ENCODE results near the gene STK16. TPM values are rescaled to one million over a fixed set of nuclear protein-coding genes. Genes with fewer than 3 reads are reported as not detected.
A peak's percentile ranks its signal among the peaks of the same experiment; 100 is the strongest.

Gene STK16
- total RNA-seq, 2 experiments from 2014 or later, result 31.2 to 31.5 TPM

- peak; percentile 24 for DNase-seq
- ChIA-PET POLR2A (interaction anchor here (0.9 to 3.9 kb wide), 7 partner anchors 8 to 46 kb away, joined by 3 to 66 read pairs (median 19); partner anchors contain the start of genes ANKZF1, ATG9A, DNAJB2 and TUBA4A), CTCF (interaction anchor here (1.9 to 6.3 kb wide), 4 partner anchors 8 to 48 kb away, joined by 8 to 65 read pairs (median 26); partner anchors contain the start of genes ANKZF1, ATG9A, DNAJB2 and TUBA4A)
- ATAC-seq, result no peak
- peaks cover 59% of the 10 kb centered on the region for H3K36me3 Mint-ChIP-seq (ENCODE audit: low read depth)
- H3K27ac Mint-ChIP-seq, result peak overlapping the region; percentile 100
- peaks cover 78% of the 10 kb centered on the region for H3K4me1 Mint-ChIP-seq (ENCODE audit: low read depth)
- H3K4me3 Mint-ChIP-seq, result peak overlapping the region; percentile 99
- H3K27me3 Mint-ChIP-seq (ENCODE audit: low read depth), result no peaks in the 10 kb centered on the region
- H3K9me3 Mint-ChIP-seq (ENCODE audit: insufficient read depth), result no peaks in the 10 kb centered on the region
Measured at GRCh38 chr2:219246559-219246958, 1.3 kb downstream of the STK16 start.

DNA sequence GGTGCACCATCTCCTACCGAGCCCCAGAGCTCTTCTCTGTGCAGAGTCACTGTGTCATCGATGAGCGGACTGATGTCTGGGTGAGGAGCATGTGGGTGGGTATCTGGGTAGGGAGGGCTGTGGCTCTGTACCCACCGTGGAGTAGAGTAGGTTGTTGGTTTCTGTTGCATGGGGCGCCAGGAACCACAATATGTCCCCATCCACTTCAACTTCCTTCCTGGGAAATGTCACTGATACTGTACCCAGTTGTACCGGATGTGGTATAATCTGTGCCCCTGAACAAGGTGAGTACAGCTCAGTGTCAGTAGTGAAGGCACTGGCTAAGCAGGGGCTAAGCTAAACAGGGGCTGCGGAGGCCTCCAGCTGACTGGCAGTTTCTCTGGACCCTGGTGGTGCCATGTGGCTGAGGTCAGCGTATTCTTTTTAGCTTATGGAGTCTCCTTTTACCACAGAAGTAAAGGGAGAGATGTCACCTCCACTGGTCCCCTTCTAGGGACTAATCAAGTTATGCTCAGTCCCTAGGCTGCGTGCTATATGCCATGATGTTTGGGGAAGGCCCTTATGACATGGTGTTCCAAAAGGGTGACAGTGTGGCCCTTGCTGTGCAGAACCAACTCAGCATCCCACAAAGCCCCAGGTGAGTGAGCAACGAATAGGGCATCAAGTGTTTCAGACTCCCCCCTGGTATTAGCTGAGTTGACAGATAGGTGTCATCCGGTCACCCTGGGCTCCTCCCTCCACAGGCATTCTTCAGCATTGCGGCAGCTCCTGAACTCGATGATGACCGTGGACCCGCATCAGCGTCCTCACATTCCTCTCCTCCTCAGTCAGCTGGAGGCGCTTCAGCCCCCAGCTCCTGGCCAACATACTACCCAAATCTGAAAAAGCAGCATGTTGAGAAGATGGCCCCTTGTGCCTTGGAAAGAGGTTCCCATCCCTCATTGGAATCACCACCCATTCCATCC is 2.7 kb downstream of the STK16 start:
- Mint-ChIP-seq H3K9me3 (ENCODE audit: insufficient read depth) (no peaks in the 10 kb centered on the region), H3K4me1 (ENCODE audit: low read depth) (peaks cover 84% of the 10 kb centered on the region)

GRCh38 chr2:219248845-219249202 is 3.5 kb downstream of the STK16 start:
- H3K9me3 Mint-ChIP-seq (ENCODE audit: insufficient read depth), result no peaks in the 10 kb centered on the region
- H3K36me3 Mint-ChIP-seq (ENCODE audit: low read depth), result peaks cover 71% of the 10 kb centered on the region
- ATAC-seq, result no peak
- CTCF ChIA-PET, result interaction anchor here (0.9 to 6.3 kb wide), 13 partner anchors 10 to 89 kb away, joined by 3 to 65 read pairs (median 5); partner anchors contain the start of genes ANKZF1, ATG9A, DNAJB2 and SLC23A3
- POLR2A ChIA-PET, result interaction anchor here (0.8 to 3.6 kb wide), 10 partner anchors 10 to 72 kb away, joined by 3 to 30 read pairs (median 6); partner anchors contain the start of genes ABCB6, ANKZF1, ATG9A and CNPPD1
- H3K4me3 Mint-ChIP-seq, result peak overlapping the region; percentile 99
- no peak for DNase-seq
- peak overlapping the region; percentile 100 for H3K27ac Mint-ChIP-seq
- no peaks in the 10 kb centered on the region for H3K27me3 Mint-ChIP-seq (ENCODE audit: low read depth)
- H3K4me1 Mint-ChIP-seq (ENCODE audit: low read depth), result peaks cover 77% of the 10 kb centered on the region

More for the DNA sequence above, 2.7 kb downstream of the STK16 start:
- Mint-ChIP-seq H3K36me3 (ENCODE audit: low read depth) (peaks cover 72% of the 10 kb centered on the region), H3K27me3 (ENCODE audit: low read depth) (no peaks in the 10 kb centered on the region), H3K27ac (peak overlapping the region; percentile 100), H3K4me3 (peak overlapping the region; percentile 99)
- CTCF ChIA-PET, result interaction anchor here (0.7 to 6.3 kb wide), 13 partner anchors 9 to 93 kb away, joined by 3 to 65 read pairs (median 4); partner anchors contain the start of genes ANKZF1, ATG9A, DNAJB2 and SLC23A3
- POLR2A ChIA-PET, result interaction anchor here (0.8 to 3.6 kb wide), 11 partner anchors 10 to 72 kb away, joined by 3 to 30 read pairs (median 5); partner anchors contain the start of genes ABCB6, ANKZF1, ATG9A and CNPPD1
- peak; percentile 51 for ATAC-seq
- DNase-seq, result peak; percentile 83

- H3K27me3 Mint-ChIP-seq (ENCODE audit: low read depth), result no peaks in the 10 kb centered on the region
- H3K4me1 Mint-ChIP-seq (ENCODE audit: low read depth), result peaks cover 73% of the 10 kb centered on the region
- ChIA-PET POLR2A (interaction anchor here (0.6 to 3.6 kb wide), 12 partner anchors 10 to 90 kb away, joined by 3 to 30 read pairs (median 4); partner anchors contain the start of genes ABCB6, ANKZF1, ATG9A and CNPPD1), CTCF (interaction anchor here (0.9 to 6.3 kb wide), 12 partner anchors 10 to 539 kb away, joined by 3 to 65 read pairs (median 5); partner anchors contain the start of genes ANKZF1, ATG9A, DNAJB2 and SLC23A3)
- peak overlapping the region; percentile 99 for H3K4me3 Mint-ChIP-seq
- ATAC-seq (no peak), DNase-seq (peak; percentile 63)
- no peaks in the 10 kb centered on the region for H3K9me3 Mint-ChIP-seq (ENCODE audit: insufficient read depth)
- peak overlapping the region; percentile 100 for H3K27ac Mint-ChIP-seq
- peaks cover 71% of the 10 kb centered on the region for H3K36me3 Mint-ChIP-seq (ENCODE audit: low read depth)
Measured at GRCh38 chr2:219249203-219249980, 4.1 kb downstream of the STK16 start.

DNA sequence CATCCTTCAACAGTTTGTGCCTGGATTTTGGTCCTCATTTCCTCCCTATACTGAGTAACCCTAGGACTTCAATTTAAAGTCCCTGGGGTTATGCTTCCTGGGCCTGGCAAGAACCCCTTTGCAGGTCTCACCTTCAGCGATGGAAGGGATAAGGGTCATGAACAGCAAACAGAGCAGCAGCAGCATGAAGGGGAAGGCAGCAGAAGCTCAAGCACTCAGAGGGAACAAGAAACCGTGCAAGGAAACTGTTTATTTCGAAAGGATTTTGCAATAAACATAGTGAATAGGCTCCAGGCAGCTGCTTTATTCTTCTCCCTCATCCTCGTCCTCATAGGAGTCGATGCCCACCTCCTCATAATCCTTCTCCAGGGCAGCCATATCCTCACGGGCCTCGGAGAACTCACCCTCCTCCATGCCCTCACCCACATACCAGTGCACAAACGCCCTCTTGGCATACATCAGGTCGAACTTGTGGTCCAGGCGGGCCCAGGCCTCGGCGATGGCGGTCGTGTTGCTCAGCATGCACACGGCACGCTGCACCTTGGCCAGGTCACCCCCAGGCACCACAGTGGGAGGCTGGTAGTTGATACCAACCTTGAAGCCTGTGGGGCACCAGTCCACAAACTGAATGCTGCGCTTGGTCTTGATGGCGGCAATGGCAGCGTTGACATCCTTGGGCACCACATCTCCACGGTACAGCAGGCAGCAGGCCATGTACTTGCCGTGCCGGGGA is 4.9 kb downstream of the STK16 start:
- DNase-seq, result peak; percentile 34
- Mint-ChIP-seq H3K4me3 (peak overlapping the region; percentile 99), H3K36me3 (ENCODE audit: low read depth) (peaks cover 71% of the 10 kb centered on the region)

GRCh38 chr2:219251656-219252055 is 6.4 kb downstream of the STK16 start:
- peak overlapping the region; percentile 100 for H3K27ac Mint-ChIP-seq
- ChIA-PET CTCF (interaction anchor here (0.8 to 6.2 kb wide), 6 partner anchors 22 to 81 kb away, joined by 3 to 79 read pairs (median 10); partner anchors contain the start of genes ANKZF1, ATG9A, DNAJB2 and SLC23A3), POLR2A (interaction anchor here (0.7 to 4.6 kb wide), 5 partner anchors 10 to 75 kb away, joined by 3 to 77 read pairs (median 8); partner anchors contain the start of genes ANKZF1, ATG9A, CNPPD1 and DNAJB2)
- no peaks in the 10 kb centered on the region for H3K9me3 Mint-ChIP-seq (ENCODE audit: insufficient read depth)
- H3K27me3 Mint-ChIP-seq (ENCODE audit: low read depth), result no peaks in the 10 kb centered on the region
- ATAC-seq (no peak), DNase-seq (no peak)
- peaks cover 63% of the 10 kb centered on the region for H3K36me3 Mint-ChIP-seq (ENCODE audit: low read depth)
- H3K4me3 Mint-ChIP-seq, result peak overlapping the region; percentile 99
- peaks cover 67% of the 10 kb centered on the region for H3K4me1 Mint-ChIP-seq (ENCODE audit: low read depth)

More for the DNA sequence above, 4.9 kb downstream of the STK16 start:
- Mint-ChIP-seq H3K27ac (peak overlapping the region; percentile 100), H3K4me1 (ENCODE audit: low read depth) (peaks cover 75% of the 10 kb centered on the region), H3K27me3 (ENCODE audit: low read depth) (no peaks in the 10 kb centered on the region), H3K9me3 (ENCODE audit: insufficient read depth) (no peaks in the 10 kb centered on the region)
- ChIA-PET CTCF (interaction anchor here (0.7 to 6.3 kb wide), 9 partner anchors 11 to 540 kb away, joined by 3 to 65 read pairs (median 6); partner anchors contain the start of genes ANKZF1, ATG9A and DNAJB2), POLR2A (interaction anchor here (0.6 to 3.6 kb wide), 9 partner anchors 10 to 90 kb away, joined by 3 to 30 read pairs (median 3); partner anchors contain the start of genes ANKZF1, ATG9A, CNPPD1 and DNAJB2)
- no peak for ATAC-seq

GRCh38 chr2:219252084-219252483 is 6.8 kb downstream of the STK16 start:
- Mint-ChIP-seq H3K9me3 (ENCODE audit: insufficient read depth) (no peaks in the 10 kb centered on the region), H3K4me1 (ENCODE audit: low read depth) (peaks cover 63% of the 10 kb centered on the region), H3K36me3 (ENCODE audit: low read depth) (peaks cover 58% of the 10 kb centered on the region), H3K27me3 (ENCODE audit: low read depth) (no peaks in the 10 kb centered on the region), H3K27ac (peak overlapping the region; percentile 100), H3K4me3 (peak overlapping the region; percentile 99)
- ATAC-seq (no peak), DNase-seq (peak; percentile 46)
- CTCF ChIA-PET, result interaction anchor here (0.9 to 6.2 kb wide), 7 partner anchors 22 to 93 kb away, joined by 4 to 79 read pairs (median 10); partner anchors contain the start of genes ANKZF1, ATG9A, DNAJB2 and SLC23A3
- POLR2A ChIA-PET, result interaction anchor here (0.7 to 4.6 kb wide), 13 partner anchors 10 to 75 kb away, joined by 3 to 77 read pairs (median 6); partner anchors contain the start of genes ABCB6, ANKZF1, ATG9A and CNPPD1

DNA sequence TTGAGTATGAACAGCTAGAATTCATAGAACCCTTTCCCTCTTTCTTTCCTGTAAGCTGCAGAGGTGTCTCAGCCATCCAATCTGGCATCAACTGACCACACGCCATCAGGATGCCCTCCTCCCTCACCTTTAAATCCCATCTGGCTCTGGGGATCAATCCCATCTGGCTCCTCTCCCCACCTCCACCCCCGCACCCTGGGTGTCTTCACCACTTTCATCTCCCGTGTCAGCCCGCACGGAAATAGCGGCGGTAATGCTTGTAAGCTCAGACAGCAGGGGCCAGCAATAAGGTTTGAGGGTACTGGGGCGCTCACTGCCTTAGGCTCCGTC is 7.3 kb downstream of the STK16 start:
- peaks cover 54% of the 10 kb centered on the region for H3K36me3 Mint-ChIP-seq (ENCODE audit: low read depth)
- H3K4me1 Mint-ChIP-seq (ENCODE audit: low read depth), result peaks cover 58% of the 10 kb centered on the region
- DNase-seq (no peak), ATAC-seq (peak; percentile 2)
- no peaks in the 10 kb centered on the region for H3K9me3 Mint-ChIP-seq (ENCODE audit: insufficient read depth)
- no peaks in the 10 kb centered on the region for H3K27me3 Mint-ChIP-seq (ENCODE audit: low read depth)
- peak overlapping the region; percentile 100 for H3K27ac Mint-ChIP-seq
- CTCF ChIA-PET, result interaction anchor here (0.9 to 6.2 kb wide), 7 partner anchors 23 to 93 kb away, joined by 3 to 79 read pairs (median 10); partner anchors contain the start of genes ANKZF1, ATG9A, DNAJB2 and SLC23A3
- H3K4me3 Mint-ChIP-seq, result peak overlapping the region; percentile 99
- POLR2A ChIA-PET, result interaction anchor here (0.7 to 4.6 kb wide), 17 partner anchors 7 to 80 kb away, joined by 3 to 77 read pairs (median 6); partner anchors contain the start of genes ABCB6, ANKZF1, ATG9A and CNPPD1

GRCh38 chr2:219252900-219253752 is 7.8 kb downstream of the STK16 start, which contains the start of gene TUBA4B:
TUBA4B (plus strand) TSS chr2:219253243; CDS start chr2:219253408, 165 bp downstream.
- Mint-ChIP-seq H3K4me3 (peak within 1 kb of the TSS; percentile 99), H3K9me3 (ENCODE audit: insufficient read depth) (no peaks in the 10 kb centered on the region), H3K27ac (peak within 1 kb of the TSS; percentile 100), H3K4me1 (ENCODE audit: low read depth) (peaks cover 52% of the 10 kb centered on the region), H3K36me3 (ENCODE audit: low read depth) (peaks cover 48% of the 10 kb centered on the region), H3K27me3 (ENCODE audit: low read depth) (no peaks in the 10 kb centered on the region)
- DNase-seq, result peak; percentile 79
- ATAC-seq, result peak; percentile 41
- POLR2A ChIA-PET, result interaction anchor here (0.7 to 4.6 kb wide), 23 partner anchors 8 to 135 kb away, joined by 3 to 77 read pairs (median 6); partner anchors contain the start of genes ABCB6, ANKZF1, ATG9A and CNPPD1
- CTCF ChIA-PET, result interaction anchor here (0.9 to 6.2 kb wide), 12 partner anchors 8 to 94 kb away, joined by 3 to 79 read pairs (median 10); partner anchors contain the start of genes ABCB6, ANKZF1, ATG9A and DNAJB2

All from activated CD8-positive, alpha-beta T cell treated with anti-CD3 and anti-CD28 coated beads, Interleukin-2, amount 10 ng/mL, durations not matched to agents 7 days and 5 days (primary cell).